Stimulated activated CD4-positive, alpha-beta T cell treated with anti-CD3 and anti-CD28 coated beads, TNF-alpha, amount 100 ng/mL, for 48 hours (primary cell): ENCODE data around the gene SARNP.
"Not testable (repeated sequence)": the region's sequence is repeated elsewhere in the genome, so short reads cannot be mapped to it uniquely, and the experiment has no call there.

Experiments used
- DNase-seq, 3 donors: peaks; one replicate each; pipeline ENCODE4 v3.0.0-alpha.2; 2020; ENCODE audit warnings: low read depth in 3 of 3

The SARNP gene

GRCh38 chr12:55817345-55818139 is at the start of gene SARNP, which contains the start of gene ORMDL2:
TSS of gene SARNP (minus strand) at chr12:55817724. CDS start at chr12:55817701, 23 bp downstream.
TSS of gene ORMDL2 (plus strand) at chr12:55818041. CDS start at chr12:55819000, 959 bp downstream.
- DNase-seq, result peak; percentile 89 to 97 (median 89)

- DNase-seq, result not testable (repeated sequence)
Observed at GRCh38 chr12:55866454-55867004, 49.0 kb upstream of the SARNP start.

GRCh38 chr12:55865327-55865726 is 47.8 kb upstream of the SARNP start:
- DNase-seq, result no peak

- not testable (repeated sequence) for DNase-seq
Observed at GRCh38 chr12:55862931-55863330, 45.4 kb upstream of the SARNP start.

- no peak for DNase-seq
Observed at GRCh38 chr12:55862286-55862685, 44.8 kb upstream of the SARNP start.

- no peak for DNase-seq
Observed at GRCh38 chr12:55861871-55862270, 44.3 kb upstream of the SARNP start.

GRCh38 chr12:55861396-55861795 is 43.9 kb upstream of the SARNP start:
- DNase-seq, result no peak

GRCh38 chr12:55852740-55853139 is 35.2 kb upstream of the SARNP start:
- no peak for DNase-seq

- DNase-seq, result no peak
Observed at GRCh38 chr12:55850893-55851292, 33.4 kb upstream of the SARNP start.

- DNase-seq, result no peak
Observed at GRCh38 chr12:55850401-55850800, 32.9 kb upstream of the SARNP start.

GRCh38 chr12:55849616-55850343 is 32.3 kb upstream of the SARNP start:
- no peak for DNase-seq

- no peak for DNase-seq
Observed at GRCh38 chr12:55847603-55848291, 30.2 kb upstream of the SARNP start.

GRCh38 chr12:55847033-55847432 is 29.5 kb upstream of the SARNP start:
- DNase-seq, result peak in 1 of 3 donors; percentile 28

- DNase-seq, result no peak
Observed at GRCh38 chr12:55845785-55846496, 28.4 kb upstream of the SARNP start.

GRCh38 chr12:55845361-55845760 is 27.8 kb upstream of the SARNP start:
- no peak for DNase-seq

GRCh38 chr12:55844961-55845360 is 27.4 kb upstream of the SARNP start:
- no peak for DNase-seq

GRCh38 chr12:55843431-55843830 is 25.9 kb upstream of the SARNP start:
- no peak for DNase-seq

GRCh38 chr12:55842681-55843429 is 25.3 kb upstream of the SARNP start, which contains the start of gene MMP19:
TSS of gene MMP19 (minus strand) at chr12:55842936. CDS start at chr12:55842830, 106 bp downstream.
- no peak for DNase-seq

- no peak for DNase-seq
Observed at GRCh38 chr12:55840581-55841351, 23.2 kb upstream of the SARNP start.
